Endothelial cell (in vitro differentiated cells): Measurements from ENCODE around the gene AGA. TPM values are rescaled to one million over a fixed set of nuclear protein-coding genes. Genes with fewer than 3 reads are reported as not detected.

Source experiments
- DNase-seq: peaks from one replicate; pipeline ENCODE4 v3.0.0; 2021; ENCODE audit warnings: low spot score
- H3K27ac Mint-ChIP-seq: one replicate; pipeline ENCODE4 v1.8.0; 2021; ENCODE audit warnings: mixed read lengths, inconsistent platforms; ENCODE audit not compliant: unreplicated experiment
- H3K27me3 Mint-ChIP-seq: one replicate; pipeline ENCODE4 v1.8.0; 2021; ENCODE audit warnings: mild to moderate bottlenecking, moderate library complexity, mixed read lengths, inconsistent platforms; ENCODE audit not compliant: unreplicated experiment
- H3K36me3 Mint-ChIP-seq: one replicate; pipeline ENCODE4 v1.8.0; 2021; ENCODE audit warnings: mild to moderate bottlenecking, low read depth, mixed read lengths, inconsistent platforms; ENCODE audit not compliant: unreplicated experiment
- H3K4me1 Mint-ChIP-seq: one replicate; pipeline ENCODE4 v1.8.0; 2021; ENCODE audit warnings: mild to moderate bottlenecking, mixed read lengths, inconsistent platforms; ENCODE audit not compliant: unreplicated experiment
- H3K4me3 Mint-ChIP-seq: one replicate; pipeline ENCODE4 v1.8.0; 2021; ENCODE audit warnings: mild to moderate bottlenecking, mixed read lengths, inconsistent platforms; ENCODE audit not compliant: unreplicated experiment
- H3K9me3 Mint-ChIP-seq: one replicate; pipeline ENCODE4 v1.8.0; 2021; ENCODE audit warnings: mixed read lengths, inconsistent platforms; ENCODE audit not compliant: unreplicated experiment
- CTCF ChIP-seq: fragments of 200-600 bp; sonication (generic); IDR thresholded peaks from one replicate; pipeline ENCODE4 v1.5.0; 2021; ENCODE audit warnings: antibody characterized with exemption; ENCODE audit not compliant: unreplicated experiment
- total RNA-seq: library from RNA; stranded (reverse); fragmentation: NEBNext Ultra II Directional; extraction: Animal tissue kit (Norgen Biotek cat#: 25700); gene quantifications from one replicate; pipeline ENCODE4 v1.2.1, GENCODE V29; 2021; ENCODE audit not compliant: unreplicated experiment

Gene AGA
- total RNA-seq, 1 donor from 2014 or later: 8.6 TPM

GRCh38 chr4:177482367-177482766 lies 40.1 kb upstream of the AGA start:
- Mint-ChIP-seq H3K36me3 (no peaks in the 10 kb centered on the region), H3K4me1 (peaks cover 9% of the 10 kb centered on the region), H3K4me3 (no peak overlapping the region), H3K9me3 (no peaks in the 10 kb centered on the region), H3K27ac (no peak overlapping the region), H3K27me3 (no peaks in the 10 kb centered on the region)
- TF ChIP-seq CTCF: no peak
- no peak for DNase-seq

- Mint-ChIP-seq H3K27ac (no peak overlapping the region), H3K27me3 (no peaks in the 10 kb centered on the region), H3K4me1 (peaks cover 9% of the 10 kb centered on the region), H3K36me3 (no peaks in the 10 kb centered on the region), H3K4me3 (no peak overlapping the region), H3K9me3 (no peaks in the 10 kb centered on the region)
- no peak for DNase-seq
- TF ChIP-seq CTCF: no peak
Measured at GRCh38 chr4:177480795-177481194, 38.6 kb upstream of the AGA start.

DNA sequence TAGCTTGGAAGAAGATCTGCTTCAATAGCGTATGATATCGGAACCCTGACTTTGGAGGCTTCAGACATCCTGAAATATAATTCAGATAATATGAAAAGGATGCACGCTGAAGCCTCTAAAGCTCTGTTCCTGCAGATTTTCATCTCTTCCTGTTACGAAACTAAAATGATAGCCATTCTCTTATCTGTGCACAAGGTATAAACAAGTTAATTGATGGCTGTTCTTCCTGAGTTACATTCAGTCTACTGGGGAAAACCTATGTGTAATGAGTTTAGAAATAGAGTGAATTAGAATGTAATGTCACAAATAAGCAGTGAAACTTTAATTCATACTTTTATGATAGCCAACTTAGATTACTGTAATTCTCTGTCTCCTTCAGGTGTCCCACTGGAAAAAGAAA lies 36.8 kb upstream of the AGA start:
- no peak for TF ChIP-seq CTCF
- Mint-ChIP-seq H3K36me3 (no peaks in the 10 kb centered on the region), H3K27ac (no peak overlapping the region), H3K9me3 (no peaks in the 10 kb centered on the region), H3K4me3 (no peak overlapping the region), H3K27me3 (no peaks in the 10 kb centered on the region), H3K4me1 (peaks cover 9% of the 10 kb centered on the region)
- DNase-seq: no peak

- Mint-ChIP-seq H3K4me1 (peaks cover 9% of the 10 kb centered on the region), H3K27me3 (no peaks in the 10 kb centered on the region), H3K36me3 (no peaks in the 10 kb centered on the region), H3K27ac (no peak overlapping the region), H3K4me3 (no peak overlapping the region), H3K9me3 (no peaks in the 10 kb centered on the region)
- TF ChIP-seq CTCF: no peak
- no peak for DNase-seq
Measured at GRCh38 chr4:177478496-177478895, 36.3 kb upstream of the AGA start.

DNA sequence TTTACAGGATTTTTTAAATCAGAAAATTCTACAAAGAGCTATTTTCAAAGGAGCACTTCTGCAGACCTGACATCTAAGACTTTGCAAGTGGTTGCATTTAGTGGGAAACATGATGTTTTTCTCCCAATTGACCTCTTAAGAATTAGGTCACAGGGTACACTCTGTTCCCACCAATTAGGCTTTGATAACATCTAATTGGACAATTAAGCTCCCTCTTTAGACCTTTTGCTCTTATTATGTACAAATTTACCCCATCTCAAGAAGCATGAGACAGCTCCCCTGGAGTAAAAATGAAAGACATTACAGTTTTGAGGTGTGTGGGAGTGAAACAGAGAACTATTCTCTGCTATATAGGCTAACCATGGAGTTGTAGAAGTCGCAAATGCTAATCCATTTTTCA lies 31.8 kb upstream of the AGA start:
- no peak for TF ChIP-seq CTCF
- H3K27me3 Mint-ChIP-seq: no peaks in the 10 kb centered on the region
- H3K36me3 Mint-ChIP-seq: no peaks in the 10 kb centered on the region
- no peak overlapping the region for H3K27ac Mint-ChIP-seq
- no peak for DNase-seq
- H3K9me3 Mint-ChIP-seq: no peaks in the 10 kb centered on the region
- H3K4me1 Mint-ChIP-seq: no peaks in the 10 kb centered on the region
- no peak overlapping the region for H3K4me3 Mint-ChIP-seq
